ENCODE results near the gene CNR1.

Gene CNR1

DNA sequence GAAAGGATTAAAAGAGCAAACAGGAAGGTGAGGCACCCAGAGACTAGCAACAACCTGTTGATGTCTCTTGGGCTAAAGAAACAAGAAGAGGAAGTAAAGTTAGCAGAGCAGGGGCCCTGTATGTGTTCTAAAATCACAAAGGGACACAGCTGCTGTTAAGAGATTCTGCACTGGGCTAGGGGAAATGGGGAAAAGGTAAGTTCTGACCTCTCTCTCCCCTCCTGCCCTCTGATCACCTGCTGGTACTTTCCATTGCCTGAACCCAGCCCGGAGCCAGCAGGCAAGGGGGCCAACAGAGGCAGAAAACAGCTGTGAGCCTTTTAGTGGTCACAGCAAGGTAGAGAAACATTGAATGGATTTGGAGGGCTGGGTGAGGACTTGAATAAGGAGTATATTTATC lies 13.5 kb upstream of the CNR1 start:
- TF ChIP-seq, protein P1, sequence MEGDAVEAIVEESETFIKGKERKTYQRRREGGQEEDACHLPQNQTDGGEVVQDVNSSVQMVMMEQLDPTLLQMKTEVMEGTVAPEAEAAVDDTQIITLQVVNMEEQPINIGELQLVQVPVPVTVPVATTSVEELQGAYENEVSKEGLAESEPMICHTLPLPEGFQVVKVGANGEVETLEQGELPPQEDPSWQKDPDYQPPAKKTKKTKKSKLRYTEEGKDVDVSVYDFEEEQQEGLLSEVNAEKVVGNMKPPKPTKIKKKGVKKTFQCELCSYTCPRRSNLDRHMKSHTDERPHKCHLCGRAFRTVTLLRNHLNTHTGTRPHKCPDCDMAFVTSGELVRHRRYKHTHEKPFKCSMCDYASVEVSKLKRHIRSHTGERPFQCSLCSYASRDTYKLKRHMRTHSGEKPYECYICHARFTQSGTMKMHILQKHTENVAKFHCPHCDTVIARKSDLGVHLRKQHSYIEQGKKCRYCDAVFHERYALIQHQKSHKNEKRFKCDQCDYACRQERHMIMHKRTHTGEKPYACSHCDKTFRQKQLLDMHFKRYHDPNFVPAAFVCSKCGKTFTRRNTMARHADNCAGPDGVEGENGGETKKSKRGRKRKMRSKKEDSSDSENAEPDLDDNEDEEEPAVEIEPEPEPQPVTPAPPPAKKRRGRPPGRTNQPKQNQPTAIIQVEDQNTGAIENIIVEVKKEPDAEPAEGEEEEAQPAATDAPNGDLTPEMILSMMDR (conservative IDR thresholded peaks at IDR 0.05; ENCODE audit: low read length), result no peak
- DNase-seq (ENCODE audit: low read depth), result no peak
- no peak overlapping the region for H3K4me3 ChIP-seq (ENCODE audit: low read length)

DNA sequence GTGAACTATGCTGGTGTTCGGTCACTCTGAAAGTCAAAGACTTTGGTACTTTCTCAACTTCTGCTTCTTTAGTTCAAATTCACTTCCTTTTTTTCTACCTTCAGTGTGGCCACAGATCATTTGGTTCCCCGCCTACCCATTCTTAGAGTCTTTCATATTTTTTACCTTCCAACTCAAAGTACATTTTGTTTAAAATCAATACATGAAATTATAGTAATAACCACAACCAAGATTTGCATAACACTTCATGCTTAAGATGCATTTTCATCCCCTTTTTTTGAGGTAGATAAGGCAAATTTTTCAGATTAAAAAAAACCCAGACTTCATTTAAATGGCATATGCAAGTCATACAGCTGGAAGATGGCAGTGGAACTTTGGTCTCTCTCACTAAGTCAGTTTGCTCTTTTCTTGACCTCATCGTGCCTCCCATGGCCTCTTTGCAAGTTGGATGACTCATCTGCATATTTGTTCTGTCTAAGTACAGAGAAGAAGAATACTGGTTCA lies 11.9 kb upstream of the CNR1 start:
- DNase-seq (ENCODE audit: low read depth), result peak; percentile 8
- TF ChIP-seq, protein P1 (conservative IDR thresholded peaks at IDR 0.05; ENCODE audit: low read length), result no peak
- no peak overlapping the region for H3K4me3 ChIP-seq (ENCODE audit: low read length)

DNA sequence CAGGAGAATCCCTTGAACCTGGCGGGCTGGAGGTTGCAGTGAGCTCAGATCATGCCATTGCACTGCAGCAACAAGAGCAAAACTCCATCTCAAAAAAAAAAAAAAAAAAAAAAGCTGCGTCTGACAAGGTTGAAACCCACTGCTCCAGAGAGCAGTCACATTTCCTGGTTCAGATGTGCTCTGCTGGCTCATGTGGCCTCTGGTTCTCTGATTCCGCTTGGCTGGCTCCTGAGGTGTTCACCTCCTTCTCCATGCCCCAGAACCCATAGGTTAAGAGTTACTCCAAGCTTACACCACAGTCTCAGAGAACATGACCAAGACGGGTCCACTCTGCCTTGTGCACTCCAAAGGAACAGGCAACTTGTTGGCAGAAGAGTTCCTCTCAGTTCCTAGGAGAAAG lies 8.8 kb upstream of the CNR1 start:
- TF ChIP-seq, protein P1 (conservative IDR thresholded peaks at IDR 0.05; ENCODE audit: low read length), result no peak
- no peak for DNase-seq (ENCODE audit: low read depth)
- no peak overlapping the region for H3K4me3 ChIP-seq (ENCODE audit: low read length)

DNA sequence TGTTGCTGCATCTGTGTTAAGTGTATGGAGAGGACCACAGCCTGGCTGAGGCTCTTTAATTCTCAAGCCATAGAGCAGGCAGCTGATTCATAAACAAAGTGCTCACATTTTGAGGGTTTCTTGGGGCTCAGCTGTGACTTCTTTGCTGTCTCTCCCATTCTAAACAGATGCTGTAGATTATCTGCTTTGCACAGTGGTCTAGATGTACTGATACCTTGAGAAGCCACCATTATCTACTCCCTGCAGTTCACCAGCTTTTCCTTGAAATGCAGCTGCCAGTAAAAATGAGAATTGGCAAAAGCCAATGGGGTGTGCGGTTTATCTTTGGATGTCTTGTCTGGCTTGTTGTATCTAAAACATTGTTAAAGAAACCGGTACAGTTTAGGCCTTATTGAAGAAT lies 5.2 kb upstream of the CNR1 start:
- TF ChIP-seq, protein P1 (conservative IDR thresholded peaks at IDR 0.05; ENCODE audit: low read length), result no peak
- DNase-seq (ENCODE audit: low read depth), result no peak

DNA sequence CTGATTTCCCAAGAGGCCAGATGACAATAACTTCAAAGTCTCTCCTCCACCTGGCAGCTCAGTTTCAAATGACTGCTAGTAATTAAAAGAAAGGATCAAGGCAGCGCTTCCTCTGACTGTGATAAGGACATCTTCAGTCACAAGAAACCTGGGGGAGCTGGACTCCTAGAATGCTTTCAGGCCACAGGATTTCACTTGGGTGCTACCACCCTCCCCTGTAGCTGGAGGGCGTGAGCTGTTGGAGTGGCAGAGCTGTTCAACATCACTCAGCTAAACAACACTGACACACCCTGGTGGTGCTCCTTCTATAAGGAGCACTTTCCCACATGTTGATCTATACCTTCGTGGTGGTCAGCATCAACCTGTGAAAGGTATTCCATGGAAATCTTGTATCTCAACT lies 2.2 kb upstream of the CNR1 start:
- no peak for DNase-seq (ENCODE audit: low read depth)
- TF ChIP-seq, protein P1 (conservative IDR thresholded peaks at IDR 0.05; ENCODE audit: low read length), result no peak

More for the DNA sequence above, 5.2 kb upstream of the CNR1 start:
- H3K4me3 ChIP-seq (ENCODE audit: low read length), result no peak overlapping the region

DNA sequence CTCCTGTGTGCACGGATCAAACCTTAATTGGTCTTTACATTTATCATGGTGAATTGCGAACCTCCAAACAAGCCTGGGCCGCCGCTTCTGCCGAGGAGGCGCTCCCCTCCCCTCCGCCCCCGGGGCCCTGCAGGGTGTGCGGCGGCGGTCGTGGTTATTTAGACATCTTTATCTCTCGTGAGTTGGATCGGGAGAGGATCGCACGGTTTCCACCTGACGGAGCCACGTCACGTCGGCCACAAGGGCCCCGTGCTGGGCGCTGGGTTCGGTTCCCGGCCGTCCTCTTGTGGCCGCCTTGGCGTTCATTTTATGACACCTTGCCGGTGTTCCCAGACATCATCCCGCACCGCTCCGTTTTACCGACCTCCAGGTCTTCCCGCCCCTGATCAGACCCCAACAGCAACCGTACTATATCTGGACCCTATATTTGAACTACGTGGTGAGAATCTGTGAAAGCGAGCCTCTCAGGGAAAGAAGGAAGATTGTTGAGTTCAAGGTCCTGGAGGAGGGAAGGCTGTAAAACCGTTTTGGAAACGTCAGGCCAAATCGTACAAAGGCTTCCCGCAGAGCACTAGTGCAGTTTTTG lies 1.3 kb upstream of the CNR1 start:
- no peak for DNase-seq (ENCODE audit: low read depth)
- no peak overlapping the region for H3K4me3 ChIP-seq (ENCODE audit: low read length)
- TF ChIP-seq, protein P1 (conservative IDR thresholded peaks at IDR 0.05; ENCODE audit: low read length), result no peak

More for the DNA sequence above, 2.2 kb upstream of the CNR1 start:
- H3K4me3 ChIP-seq (ENCODE audit: low read length), result no peak overlapping the region
